Activated CD4-positive, alpha-beta T cell treated with anti-CD3 and anti-CD28 coated beads, Interleukin-2, amount 50 U/mL, for 48 hours (primary cell): ENCODE data around the gene MMP24.
"Not testable (repeated sequence)": the region's sequence is repeated elsewhere in the genome, so short reads cannot be mapped to it uniquely, and the experiment has no call there.

Source experiments
- DNase-seq, 2 experiments: peaks; one replicate each; pipeline ENCODE4 v3.0.0-alpha.2; 2020

Gene MMP24

DNA sequence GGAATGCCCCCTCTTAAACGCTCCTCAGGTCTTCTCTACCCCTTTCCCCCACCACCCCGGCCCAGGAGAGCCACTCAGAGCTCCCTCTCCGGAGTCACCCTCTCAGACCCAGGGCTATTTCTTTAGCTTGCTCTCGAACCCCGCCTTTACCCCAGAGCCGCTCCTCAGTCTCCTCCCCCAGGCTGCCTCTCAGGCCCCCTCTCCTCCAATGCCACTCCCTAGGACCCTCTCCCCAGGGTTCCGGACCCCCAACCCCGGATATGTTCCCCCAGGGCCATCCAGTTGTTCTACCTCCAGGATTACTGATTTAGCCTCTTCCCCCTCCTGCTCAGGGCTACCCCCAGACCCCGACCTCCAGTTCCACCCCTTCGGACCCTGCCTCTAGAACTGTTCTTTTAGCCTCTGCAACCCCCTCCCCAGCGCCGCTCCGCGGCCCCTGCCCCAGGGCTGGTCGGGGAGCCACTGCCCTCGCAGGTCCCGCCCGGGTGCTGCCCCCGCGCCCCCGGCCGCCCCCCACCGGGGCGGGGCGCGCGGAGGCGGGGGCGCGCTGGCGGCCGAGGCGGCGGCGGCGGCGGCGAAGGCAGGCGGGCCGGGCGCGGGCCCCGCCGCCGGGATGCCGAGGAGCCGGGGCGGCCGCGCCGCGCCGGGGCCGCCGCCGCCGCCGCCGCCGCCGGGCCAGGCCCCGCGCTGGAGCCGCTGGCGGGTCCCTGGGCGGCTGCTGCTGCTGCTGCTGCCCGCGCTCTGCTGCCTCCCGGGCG lies at the start of gene MMP24:
Gene MMP24, plus strand, starts transcription at position 565 of the 758 bp plus-strand sequence. Its CDS starts 49 bp downstream, at position 614.
- DNase-seq: no peak

DNA sequence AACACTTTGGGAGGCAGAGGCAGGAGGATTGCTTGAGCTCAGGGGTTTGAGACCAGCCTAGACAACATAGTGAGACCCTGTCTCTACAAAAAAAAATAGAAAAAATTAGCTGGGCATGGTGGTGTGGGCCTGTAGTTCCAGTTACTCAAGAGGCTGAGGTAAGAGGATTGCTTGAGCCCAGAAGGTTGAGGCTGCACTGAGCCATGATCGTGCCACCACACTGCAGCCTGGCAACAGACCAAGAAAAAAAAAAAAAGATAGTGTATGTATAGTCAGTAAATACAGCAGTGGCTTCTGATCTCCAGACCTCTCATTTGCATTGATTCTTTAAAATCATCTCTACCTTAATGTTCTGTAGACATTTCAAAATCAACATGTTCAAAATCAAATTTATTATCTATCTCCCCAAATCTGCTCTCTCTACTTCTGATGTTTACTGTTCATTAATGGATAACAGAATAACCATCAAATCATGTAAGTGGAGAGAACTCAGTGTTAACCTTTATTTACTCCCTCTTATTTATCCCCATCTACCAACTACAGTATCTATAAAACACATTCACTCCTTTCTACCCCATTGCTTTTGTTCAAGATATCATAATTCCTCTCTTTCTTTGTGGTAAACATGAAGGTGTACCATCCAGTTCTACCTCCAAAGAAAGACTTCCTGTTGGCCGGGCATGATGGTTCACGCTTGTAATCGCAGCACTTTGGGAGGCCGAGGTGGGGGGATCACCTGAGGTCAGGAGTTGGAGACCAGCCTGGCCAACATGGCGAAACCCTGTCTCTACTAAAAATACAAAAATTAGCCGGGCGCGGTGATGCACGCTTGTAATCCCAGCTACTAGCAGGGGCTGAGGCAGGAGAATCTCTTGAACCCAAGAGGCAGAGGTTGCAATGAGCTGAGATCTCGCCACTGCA lies 46.9 kb upstream of the MMP24 start:
- no peak for DNase-seq

- DNase-seq: no peak
Measured at GRCh38 chr20:35180266-35180665, 46.2 kb upstream of the MMP24 start.

DNA sequence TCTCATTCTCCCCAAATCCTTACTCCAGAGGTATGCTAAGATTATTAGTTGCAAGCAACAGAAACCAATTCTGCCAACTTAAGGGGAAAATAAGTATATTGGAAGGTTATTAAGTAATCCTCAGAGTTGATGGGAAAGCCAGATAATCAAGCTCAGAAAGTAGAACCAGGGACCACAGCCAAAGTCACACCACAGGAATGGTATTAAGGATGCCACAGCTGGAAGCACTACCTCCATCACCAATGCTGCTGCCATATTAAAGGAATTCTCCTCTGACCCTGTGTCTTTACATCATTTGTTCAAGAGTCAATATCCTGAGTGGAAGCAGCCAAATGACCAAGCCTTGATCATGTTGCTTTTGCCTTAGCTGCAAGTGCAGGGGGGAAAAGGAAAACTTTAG lies 44.8 kb upstream of the MMP24 start:
- no peak for DNase-seq

- not testable (repeated sequence) for DNase-seq
Measured at GRCh38 chr20:35186691-35187289, 39.7 kb upstream of the MMP24 start.

DNA sequence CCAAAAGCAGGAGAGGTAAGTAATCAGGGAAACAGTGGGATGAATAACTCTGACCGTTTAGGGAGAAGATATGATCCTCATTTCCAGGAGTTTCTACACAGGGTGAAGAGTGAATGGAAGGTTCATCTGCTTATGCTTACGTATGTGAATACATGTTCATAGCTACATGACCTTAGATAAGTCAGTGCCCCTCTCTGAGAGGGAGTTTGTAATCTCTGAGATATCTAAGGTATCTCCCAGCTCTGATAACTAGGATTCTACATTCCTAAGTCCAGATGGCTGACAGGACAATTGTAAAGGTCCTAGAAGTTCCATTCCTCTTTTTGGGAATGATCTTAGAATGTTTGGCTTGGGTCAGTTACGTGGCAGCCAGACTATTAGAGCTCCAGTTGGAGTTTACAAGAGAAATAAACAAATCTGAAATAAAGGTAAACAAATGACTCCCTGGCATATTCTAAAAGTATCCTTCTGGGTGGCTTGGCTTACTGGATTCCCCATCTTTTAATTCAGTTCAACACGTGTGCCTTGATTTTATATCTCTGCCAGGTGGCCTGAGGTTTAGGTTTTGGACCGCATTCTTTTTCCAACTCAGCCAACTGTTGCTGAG lies 38.8 kb upstream of the MMP24 start:
- no peak for DNase-seq

DNA sequence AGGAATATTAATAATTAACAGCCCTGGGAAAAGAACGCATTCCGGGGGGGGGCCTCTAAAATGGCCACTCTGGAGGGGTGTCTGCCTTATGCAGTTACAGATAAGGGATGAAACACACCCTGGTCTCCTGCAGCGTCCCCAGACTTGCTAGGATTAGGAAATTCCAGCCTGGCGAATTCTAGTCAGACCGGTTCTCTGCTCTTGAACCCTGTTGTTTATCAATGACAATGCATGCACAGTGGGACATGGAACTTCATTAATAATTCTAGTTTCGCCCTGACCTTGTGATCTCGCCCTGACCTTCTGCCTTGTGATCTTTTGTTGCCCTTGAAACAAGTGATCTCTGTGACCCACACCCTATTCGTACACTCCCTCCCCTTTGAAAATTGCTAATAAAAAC lies 37.3 kb upstream of the MMP24 start:
- not testable (repeated sequence) for DNase-seq

DNA sequence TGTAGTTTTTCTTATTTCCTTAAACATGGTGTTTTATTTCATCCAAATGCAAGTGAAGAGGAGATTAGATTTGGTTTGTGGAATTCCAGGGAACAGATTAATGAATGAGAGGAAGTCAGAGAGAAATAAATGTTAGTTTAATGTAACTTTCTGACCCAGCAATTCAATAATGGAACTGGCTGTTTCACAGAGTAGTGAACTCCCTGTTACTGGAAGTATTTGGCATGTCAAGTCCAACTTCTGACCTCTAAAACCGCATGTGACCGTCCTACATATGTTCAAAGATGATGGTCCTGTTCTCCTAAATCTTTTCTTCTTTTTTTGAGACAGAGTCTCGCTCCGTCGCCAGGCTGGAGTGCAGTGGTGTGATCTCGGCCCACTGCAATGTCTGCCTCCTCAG lies 35.9 kb upstream of the MMP24 start:
- no peak for DNase-seq

DNA sequence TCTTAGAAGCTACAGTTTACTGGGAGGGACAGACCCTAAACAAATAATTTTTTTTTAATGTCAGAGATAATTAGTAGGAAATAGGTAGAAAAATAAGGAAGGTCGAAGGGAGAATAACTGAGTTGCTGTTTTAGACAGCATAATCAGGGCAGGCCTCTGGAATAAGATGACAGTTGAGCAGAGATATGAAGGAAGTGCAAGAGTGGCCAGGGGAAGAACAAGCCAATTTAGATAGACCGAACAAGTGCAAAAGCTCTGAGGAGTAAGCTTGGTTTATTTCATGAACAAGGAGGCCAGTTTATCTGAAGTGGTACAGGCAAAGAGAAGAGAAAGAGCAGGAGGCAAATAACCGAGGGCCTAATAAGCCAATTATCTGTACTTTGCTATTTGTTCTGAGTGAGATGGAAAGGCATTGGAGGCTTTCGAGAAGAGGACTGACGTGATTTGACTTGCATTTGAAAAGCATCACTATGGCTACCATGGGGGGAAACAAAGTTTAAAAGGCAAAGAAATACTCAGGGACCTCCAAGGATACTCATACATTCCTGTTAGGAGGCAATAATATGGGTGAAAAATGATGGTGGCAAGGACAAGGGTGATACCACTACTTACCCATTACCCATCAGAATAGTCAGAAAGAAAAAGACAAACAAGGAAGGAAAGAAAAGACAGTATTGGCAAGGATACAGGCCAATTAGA lies 34.9 kb upstream of the MMP24 start:
- DNase-seq: no peak

GRCh38 chr20:35192118-35192872 lies 34.2 kb upstream of the MMP24 start:
- no peak for DNase-seq

GRCh38 chr20:35193031-35193791 lies 33.3 kb upstream of the MMP24 start:
- not testable (repeated sequence) for DNase-seq

DNA sequence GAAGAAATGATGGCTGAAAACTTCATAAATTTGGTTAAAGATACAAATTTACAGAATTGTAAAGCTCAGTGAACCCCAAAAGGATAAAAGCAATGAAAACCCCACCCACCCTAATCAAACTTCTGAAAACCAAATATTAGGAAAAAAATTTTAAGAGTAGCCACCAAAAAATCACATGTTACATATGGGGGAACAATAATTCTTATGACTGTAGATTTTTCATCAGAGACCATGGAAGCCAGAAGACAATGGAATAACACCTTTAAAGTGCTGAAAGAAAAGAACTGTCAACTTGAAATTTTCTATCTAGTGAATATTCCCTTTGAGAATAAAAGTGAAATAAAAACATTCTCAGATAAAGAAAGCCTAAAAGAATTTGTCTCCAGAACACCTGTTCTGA lies 30.2 kb upstream of the MMP24 start:
- DNase-seq: no peak

DNA sequence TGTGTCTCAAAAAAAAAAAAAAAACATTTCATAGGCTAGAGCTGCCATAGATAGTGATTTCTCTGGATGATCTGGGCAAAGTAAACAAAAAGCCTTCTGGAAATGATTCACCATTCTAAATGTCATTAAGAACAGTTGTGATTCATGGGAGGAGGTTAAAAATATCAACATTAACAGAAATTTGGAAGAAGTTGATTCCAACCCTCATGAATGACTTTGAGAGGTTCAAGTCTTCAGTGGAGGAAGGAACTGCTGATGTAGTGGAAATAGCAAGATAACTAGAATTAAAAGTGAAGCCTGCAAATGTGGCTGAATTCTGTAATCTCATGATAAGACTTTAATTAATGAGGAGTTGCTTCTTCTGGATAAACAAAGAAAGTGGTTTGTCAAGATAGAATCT lies 26.8 kb upstream of the MMP24 start:
- DNase-seq: no peak

DNA sequence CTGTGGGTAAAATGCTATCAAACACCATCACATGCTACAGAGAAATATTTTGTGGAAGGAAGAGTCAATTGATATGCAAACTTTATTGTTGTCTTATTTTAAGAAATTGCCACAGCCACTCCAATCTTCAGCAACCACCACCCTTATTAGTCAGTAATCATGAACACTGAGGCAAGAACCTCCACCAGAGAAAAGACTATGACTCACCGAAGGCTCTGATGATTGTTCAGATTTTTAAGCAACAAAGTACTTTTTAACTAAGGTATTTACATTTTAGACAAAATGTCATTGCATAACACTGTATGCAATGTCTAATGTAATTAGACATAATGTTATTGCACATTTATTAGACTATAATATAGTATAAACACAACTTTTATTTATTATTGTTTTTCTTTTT lies 26.2 kb upstream of the MMP24 start:
- no peak for DNase-seq

GRCh38 chr20:35201467-35201866 lies 25.0 kb upstream of the MMP24 start:
- not testable (repeated sequence) for DNase-seq

- no peak for DNase-seq
Measured at GRCh38 chr20:35206802-35207201, 19.7 kb upstream of the MMP24 start.

GRCh38 chr20:35207950-35208611 lies 18.4 kb upstream of the MMP24 start:
- DNase-seq: peak; percentile 79 to 84

GRCh38 chr20:35215066-35215956 lies 11.2 kb upstream of the MMP24 start:
- DNase-seq: no peak

DNA sequence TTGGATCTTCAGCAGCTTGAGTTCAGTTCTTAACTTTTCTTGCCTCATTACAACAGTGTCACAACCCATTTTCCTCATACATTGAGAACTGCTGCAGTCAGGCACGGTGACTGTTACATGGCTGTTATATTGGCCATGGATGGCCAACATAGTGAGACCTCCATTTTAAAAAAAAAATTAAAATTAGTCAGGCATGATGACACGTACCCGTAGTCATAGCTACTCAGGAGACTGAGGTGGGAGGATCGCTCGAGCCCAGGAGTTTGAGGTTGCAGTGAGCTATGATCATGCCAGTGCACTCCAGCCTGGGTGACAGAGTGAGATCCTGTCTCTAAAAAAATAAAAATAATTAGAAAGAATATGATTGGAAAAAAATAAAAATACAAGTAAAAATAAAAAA lies 9.9 kb upstream of the MMP24 start:
- no peak for DNase-seq
